ENCODE measurements around the gene PTPN14.

The PTPN14 gene

GRCh38 chr1:214476986-214477870 is 74.2 kb downstream of the PTPN14 start:
- DNase-seq: no peak

DNA sequence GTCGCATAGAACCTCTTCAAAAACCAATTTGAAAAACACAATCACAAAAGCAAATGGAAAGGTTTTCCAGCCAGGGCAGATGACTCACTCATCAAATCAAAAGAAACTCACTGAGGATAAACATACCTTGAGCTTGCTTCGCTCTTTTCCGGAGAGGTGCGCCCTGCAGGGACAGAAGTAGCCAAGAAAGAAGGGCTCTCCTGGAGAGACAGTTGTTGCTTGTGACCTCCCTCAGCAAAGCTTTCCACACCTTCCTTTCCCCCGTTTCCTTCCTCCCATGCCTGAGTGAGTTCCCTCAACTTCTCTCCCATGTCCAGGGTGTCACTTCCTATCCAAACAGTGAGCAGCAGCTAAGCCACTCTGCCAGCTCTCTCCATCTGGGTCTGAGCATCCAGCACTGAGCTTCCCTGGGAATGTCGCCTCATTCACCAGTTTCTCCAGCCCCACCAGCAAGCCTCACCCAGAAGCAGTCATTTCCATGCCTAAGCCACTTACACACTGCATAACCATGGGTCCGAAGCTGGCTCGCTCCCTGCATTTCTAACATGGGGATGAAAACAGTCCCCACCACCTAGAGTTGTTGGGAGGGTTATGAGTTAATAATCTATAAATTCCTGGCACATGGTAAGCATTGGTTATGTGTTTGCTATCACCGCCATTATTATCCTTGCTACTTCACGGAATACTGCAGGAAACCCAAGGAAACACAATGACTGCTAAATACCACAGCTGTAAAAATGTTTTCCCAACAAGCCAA is 75.0 kb downstream of the PTPN14 start:
- no peak for DNase-seq

DNA sequence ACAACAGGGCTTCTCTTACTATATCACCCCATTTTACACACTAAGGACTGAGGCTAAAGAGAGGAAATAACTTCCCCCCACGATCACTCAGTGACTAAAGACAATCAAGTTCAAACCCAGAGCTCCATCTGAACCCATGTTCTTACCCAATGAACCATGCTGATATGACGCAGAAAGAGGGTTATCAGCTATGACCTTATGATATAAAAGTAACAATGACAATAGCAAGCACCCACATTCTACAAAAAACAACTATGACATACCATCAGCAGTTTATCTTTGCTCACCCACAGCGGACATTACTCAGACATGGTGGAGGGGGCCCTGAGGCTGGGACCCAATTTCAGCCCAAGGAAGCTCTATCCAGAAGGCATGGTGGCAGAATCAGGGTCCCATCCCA is 75.7 kb downstream of the PTPN14 start:
- no peak for DNase-seq

- DNase-seq: no peak
These were observed 76.1 kb downstream of the PTPN14 start for GRCh38 chr1:214475331-214475730.

- DNase-seq: no peak
These were observed 76.9 kb downstream of the PTPN14 start for GRCh38 chr1:214474467-214474866.

DNA sequence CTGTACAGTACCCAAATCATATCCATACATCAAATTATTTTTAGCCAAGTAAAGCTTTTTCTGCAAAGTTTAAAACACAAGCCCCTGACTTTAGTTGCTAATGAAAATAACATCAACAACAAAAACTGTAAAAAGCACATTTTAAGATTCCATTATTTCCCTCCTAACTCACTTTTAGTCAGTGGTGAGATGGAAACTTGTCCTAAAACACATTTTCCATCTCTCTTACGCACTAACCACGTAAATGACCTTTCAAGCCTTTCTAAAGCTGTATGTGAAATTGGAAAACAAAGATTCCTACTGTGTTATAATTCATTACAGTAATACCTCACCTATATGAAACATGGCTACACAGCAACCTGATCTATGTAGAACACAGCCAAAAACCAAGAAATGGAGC is 77.5 kb downstream of the PTPN14 start:
- no peak for DNase-seq

- no peak for DNase-seq
These were observed 78.0 kb downstream of the PTPN14 start for GRCh38 chr1:214473387-214473786.

- DNase-seq: no peak
These were observed 79.0 kb downstream of the PTPN14 start for GRCh38 chr1:214472364-214472763.

GRCh38 chr1:214471458-214471857 is 79.9 kb downstream of the PTPN14 start:
- DNase-seq: no peak

- DNase-seq: no peak
These were observed 81.3 kb downstream of the PTPN14 start for GRCh38 chr1:214470132-214470531.

GRCh38 chr1:214469290-214469689 is 82.1 kb downstream of the PTPN14 start:
- no peak for DNase-seq

- no peak for DNase-seq
These were observed 84.3 kb downstream of the PTPN14 start for GRCh38 chr1:214467078-214467585.

- no peak for DNase-seq
These were observed 84.9 kb downstream of the PTPN14 start for GRCh38 chr1:214466403-214467077.

GRCh38 chr1:214464445-214465287 is 86.7 kb downstream of the PTPN14 start:
- DNase-seq: no peak

DNA sequence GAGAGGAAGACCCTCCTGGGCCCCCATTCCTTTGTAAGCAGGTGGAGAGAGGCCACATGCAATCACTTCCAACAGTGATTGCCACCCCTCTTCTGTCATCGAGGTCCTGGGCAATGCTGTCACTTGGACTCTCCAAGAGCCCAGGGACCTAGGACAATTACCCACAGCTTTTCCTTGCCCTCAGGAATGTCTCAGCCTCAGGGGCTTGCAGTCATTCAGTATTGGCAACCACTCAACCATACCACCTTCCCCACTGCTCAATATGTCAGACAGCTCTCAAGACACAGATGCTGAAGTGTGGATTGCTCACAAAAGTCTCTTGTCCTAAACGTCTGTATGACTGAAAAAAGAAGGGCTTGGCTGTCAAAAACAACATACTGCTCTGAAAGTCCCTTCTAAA is 87.8 kb downstream of the PTPN14 start:
- DNase-seq: no peak

- DNase-seq: no peak
These were observed 88.5 kb downstream of the PTPN14 start for GRCh38 chr1:214462882-214463281.

DNA sequence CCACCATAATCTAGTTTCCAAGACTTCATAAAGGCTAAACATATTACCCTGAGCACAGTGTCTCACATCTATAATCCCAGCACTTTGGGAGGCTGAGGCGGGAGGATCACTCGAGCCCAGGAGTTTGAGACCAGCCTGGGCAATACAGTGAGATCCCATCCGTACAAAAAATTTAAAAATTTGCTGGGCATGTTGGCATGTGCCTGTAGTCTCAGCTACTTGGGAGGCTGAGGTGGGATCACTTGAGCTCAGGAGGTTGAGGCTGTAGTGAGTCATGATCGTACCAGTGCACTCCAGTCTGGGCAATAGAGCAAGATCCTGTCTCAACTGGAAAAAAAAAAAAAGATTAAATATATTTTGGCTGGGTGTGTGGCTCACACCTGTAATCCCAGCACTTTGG is 90.1 kb downstream of the PTPN14 start:
- DNase-seq: no peak

DNA sequence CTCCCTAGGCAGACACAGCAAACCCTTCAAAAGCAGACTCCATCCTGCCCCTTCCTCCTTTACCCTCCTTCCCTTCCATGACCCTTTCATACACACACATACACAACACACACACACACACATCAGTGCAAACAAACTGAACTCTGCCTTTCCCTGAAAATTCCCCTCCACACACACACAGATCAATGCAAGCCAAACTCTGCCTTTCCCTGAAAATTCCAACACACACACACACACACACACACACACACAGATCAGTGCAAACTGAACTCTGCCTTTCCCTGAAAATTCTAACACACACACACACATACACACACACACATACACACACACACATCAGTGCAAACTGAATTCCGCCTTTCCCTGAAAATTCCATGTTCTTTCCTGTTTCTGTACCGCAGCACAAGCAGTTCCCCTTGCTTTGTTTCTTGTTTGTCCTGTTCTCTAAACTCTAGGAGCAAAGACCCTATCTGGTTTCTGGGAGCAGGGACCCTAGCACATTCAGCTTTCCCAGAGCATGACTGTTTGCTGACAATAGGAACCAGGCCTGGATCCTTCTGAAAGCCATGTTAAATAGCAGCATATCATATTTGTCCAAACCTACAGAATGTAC is 91.0 kb downstream of the PTPN14 start:
- no peak for DNase-seq

- DNase-seq: no peak
These were observed 91.5 kb downstream of the PTPN14 start for GRCh38 chr1:214459895-214460294.

GRCh38 chr1:214458541-214458940 is 92.9 kb downstream of the PTPN14 start:
- no peak for DNase-seq
